ENCODE results near the gene MCTP2. TPM values are rescaled to one million over a fixed set of nuclear protein-coding genes. Genes with fewer than 3 reads are reported as not detected.

Gene MCTP2
- total and polyA plus RNA-seq, 2 of the 8 experiments (the other 6 are each of a cell fraction or from before 2014, with no cell fraction given), result 3.4 to 4.5 TPM

GRCh38 chr15:94532226-94532625 is 300.9 kb downstream of the MCTP2 start (continued):
- no peak for TF ChIP-seq CHD7 (IDR thresholded peaks at IDR 0.05; ENCODE audit: insufficient replicate concordance, low read length)
- TF ChIP-seq BRCA1 (IDR thresholded peaks at IDR 0.05; ENCODE audit: low read depth, low read length), result no peak
- TF ChIP-seq POLR2A (IDR thresholded peaks at IDR 0.05; ENCODE audit: control extremely low read depth in 1 of 2, low read depth in 2 of 2, low read length in 2 of 2), result no peak
- no peak for TF ChIP-seq FOSL1 (IDR thresholded peaks at IDR 0.05; ENCODE audit: insufficient read depth, low read depth, low read length)
- no peak for TF ChIP-seq HDAC2 (IDR thresholded peaks at IDR 0.05; ENCODE audit: borderline replicate concordance in 1 of 2, low read depth in 2 of 2, low read length in 2 of 2)
- TF ChIP-seq EGR1 (IDR thresholded peaks at IDR 0.05; ENCODE audit: borderline replicate concordance, low read depth, low read length), result no peak
- no peak for TF ChIP-seq USF2 (IDR thresholded peaks at IDR 0.05; ENCODE audit: low read length)
- TF ChIP-seq KDM4A (IDR thresholded peaks at IDR 0.05; ENCODE audit: low read depth, low read length, severe bottlenecking), result no peak
- no peak for TF ChIP-seq JUN (IDR thresholded peaks at IDR 0.05; ENCODE audit: low read depth, low read length)
- no peak for TF ChIP-seq CBX5 (IDR thresholded peaks at IDR 0.05; ENCODE audit: low read depth, low read length)
- no peak for TF ChIP-seq TCF12 (IDR thresholded peaks at IDR 0.05; ENCODE audit: low read depth, low read length)
